ENCODE data around the gene FCHSD1. TPM values are rescaled to one million over a fixed set of nuclear protein-coding genes. Genes with fewer than 3 reads are reported as not detected.

Gene FCHSD1
- total RNA-seq, 2 donors from 2014 or later, result 42.6 to 47.0 TPM

DNA sequence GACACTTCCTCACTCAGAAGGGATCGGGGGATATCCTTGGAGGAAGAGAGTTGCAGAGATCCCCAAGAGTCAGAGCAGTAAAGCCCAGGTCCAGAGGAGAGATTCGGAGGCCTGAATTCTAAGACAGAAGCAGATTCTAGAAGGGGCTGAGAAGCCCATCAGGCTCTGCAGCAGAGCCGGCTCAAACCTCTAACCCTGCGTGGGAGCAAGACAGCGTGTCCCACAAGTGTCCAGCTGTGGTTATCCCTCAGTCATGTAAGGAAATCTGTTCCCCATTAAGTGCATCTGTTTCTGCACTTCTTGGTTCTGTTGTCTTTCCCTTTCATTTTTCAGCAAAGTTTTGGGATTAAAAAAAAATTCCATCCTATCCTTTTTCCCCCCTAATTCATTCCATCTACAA lies 27.6 kb downstream of the FCHSD1 start:
- ATAC-seq (ENCODE audit: insufficient number of reproducible peaks, low FRiP score, low read depth), result no peak
- no peaks in the 10 kb centered on the region for H3K27me3 ChIP-seq (replicated peaks; ENCODE audit: insufficient read depth)
- H3K4me3 ChIP-seq, result no peak overlapping the region
- peaks cover 0 to 6% of the 10 kb centered on the region in 2 donors for H3K4me1 ChIP-seq (ENCODE audit: control insufficient read depth in 1 of 2, low read depth in 2 of 2)
- H3K9me3 ChIP-seq, result no peaks in the 10 kb centered on the region
- TF ChIP-seq, protein P1, sequence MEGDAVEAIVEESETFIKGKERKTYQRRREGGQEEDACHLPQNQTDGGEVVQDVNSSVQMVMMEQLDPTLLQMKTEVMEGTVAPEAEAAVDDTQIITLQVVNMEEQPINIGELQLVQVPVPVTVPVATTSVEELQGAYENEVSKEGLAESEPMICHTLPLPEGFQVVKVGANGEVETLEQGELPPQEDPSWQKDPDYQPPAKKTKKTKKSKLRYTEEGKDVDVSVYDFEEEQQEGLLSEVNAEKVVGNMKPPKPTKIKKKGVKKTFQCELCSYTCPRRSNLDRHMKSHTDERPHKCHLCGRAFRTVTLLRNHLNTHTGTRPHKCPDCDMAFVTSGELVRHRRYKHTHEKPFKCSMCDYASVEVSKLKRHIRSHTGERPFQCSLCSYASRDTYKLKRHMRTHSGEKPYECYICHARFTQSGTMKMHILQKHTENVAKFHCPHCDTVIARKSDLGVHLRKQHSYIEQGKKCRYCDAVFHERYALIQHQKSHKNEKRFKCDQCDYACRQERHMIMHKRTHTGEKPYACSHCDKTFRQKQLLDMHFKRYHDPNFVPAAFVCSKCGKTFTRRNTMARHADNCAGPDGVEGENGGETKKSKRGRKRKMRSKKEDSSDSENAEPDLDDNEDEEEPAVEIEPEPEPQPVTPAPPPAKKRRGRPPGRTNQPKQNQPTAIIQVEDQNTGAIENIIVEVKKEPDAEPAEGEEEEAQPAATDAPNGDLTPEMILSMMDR (IDR thresholded peaks at IDR 0.05), result no peak
- peaks cover 59% of the 10 kb centered on the region for H3K36me3 ChIP-seq
- H3K27ac ChIP-seq, result no peak overlapping the region
- DNase-seq (ENCODE audit: low spot score), result no peak

GRCh38 chr5:141623186-141623585 lies 28.0 kb downstream of the FCHSD1 start:
- DNase-seq (ENCODE audit: low spot score) (no peak), ATAC-seq (ENCODE audit: insufficient number of reproducible peaks, low FRiP score, low read depth) (no peak)
- H3K4me1 ChIP-seq (ENCODE audit: control insufficient read depth in 1 of 2, low read depth in 2 of 2), result peaks cover 0 to 6% of the 10 kb centered on the region in 2 donors
- peaks cover 55% of the 10 kb centered on the region for H3K36me3 ChIP-seq
- no peaks in the 10 kb centered on the region for H3K9me3 ChIP-seq
- no peaks in the 10 kb centered on the region for H3K27me3 ChIP-seq (replicated peaks; ENCODE audit: insufficient read depth)
- H3K4me3 ChIP-seq, result no peak overlapping the region
- TF ChIP-seq, protein P1 (IDR thresholded peaks at IDR 0.05), result no peak
- no peak overlapping the region for H3K27ac ChIP-seq

DNA sequence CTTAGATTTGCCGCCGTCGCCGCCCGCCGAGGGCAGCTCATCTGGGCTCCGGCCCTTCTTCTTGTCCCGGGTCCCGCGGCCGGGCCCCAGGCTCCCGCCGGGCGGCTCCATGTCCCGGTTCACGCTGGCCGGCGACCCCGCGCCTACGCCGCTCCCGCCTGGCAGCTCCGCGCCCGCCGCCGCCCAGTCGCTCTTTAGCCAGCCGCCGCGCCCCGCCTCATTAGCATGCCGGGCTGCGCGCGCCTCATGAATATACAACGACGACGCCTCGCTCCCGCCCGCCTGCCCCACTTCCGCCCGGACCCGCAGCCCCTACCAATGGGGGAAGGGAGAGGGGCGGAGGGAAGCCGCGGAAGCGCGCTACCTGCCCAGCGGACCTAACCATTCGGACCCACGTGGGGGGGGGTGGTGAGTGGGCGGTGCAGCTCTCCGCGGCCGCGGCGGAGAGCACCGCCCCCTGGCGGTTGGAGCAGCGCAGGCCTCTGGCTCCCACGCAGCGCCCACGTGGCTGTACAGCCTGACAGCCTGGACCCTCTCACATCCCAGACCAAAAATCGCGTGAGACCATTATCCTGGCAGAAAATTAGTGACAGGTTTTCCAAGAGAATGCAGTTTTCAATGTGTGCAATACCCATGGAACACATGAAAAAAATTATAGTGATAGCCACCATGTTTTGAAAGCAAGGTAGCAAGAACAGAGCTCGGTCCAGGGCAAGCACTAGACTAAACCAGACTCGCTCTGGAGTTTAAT lies 32.2 kb downstream of the FCHSD1 start, which contains the start of gene DIAPH1:
Gene DIAPH1 (minus strand): TSS at position 197 of the 751 bp plus-strand sequence. CDS start 86 bp downstream, at position 111.
- H3K4me1 ChIP-seq (ENCODE audit: control insufficient read depth in 1 of 2, low read depth in 2 of 2), result peaks cover 12 to 33% of the 10 kb centered on the region in 2 donors
- peak within 1 kb of the TSS; percentile 94 for H3K4me3 ChIP-seq
- H3K27me3 ChIP-seq (replicated peaks; ENCODE audit: insufficient read depth), result no peaks in the 10 kb centered on the region
- TF ChIP-seq, protein P1 (IDR thresholded peaks at IDR 0.05), result peak; percentile 100
- H3K9me3 ChIP-seq, result no peaks in the 10 kb centered on the region
- H3K36me3 ChIP-seq, result peaks cover 27% of the 10 kb centered on the region
- H3K27ac ChIP-seq, result peak within 1 kb of the TSS; percentile 93 to 95
- ATAC-seq (ENCODE audit: insufficient number of reproducible peaks, low FRiP score, low read depth) (peak; percentile 93), DNase-seq (ENCODE audit: low spot score) (peak; percentile 95)

GRCh38 chr5:141618030-141618803 lies 33.0 kb downstream of the FCHSD1 start:
- DNase-seq (ENCODE audit: low spot score) (no peak), ATAC-seq (ENCODE audit: insufficient number of reproducible peaks, low FRiP score, low read depth) (no peak)
- TF ChIP-seq, protein P1 (IDR thresholded peaks at IDR 0.05), result no peak
- Histone ChIP-seq H3K27ac (peak overlapping the region; percentile 93 to 95), H3K9me3 (no peaks in the 10 kb centered on the region), H3K36me3 (peaks cover 23% of the 10 kb centered on the region), H3K4me3 (peak overlapping the region; percentile 94), H3K27me3 (replicated peaks; ENCODE audit: insufficient read depth) (no peaks in the 10 kb centered on the region), H3K4me1 (ENCODE audit: control insufficient read depth in 1 of 2, low read depth in 2 of 2) (peaks cover 18 to 41% of the 10 kb centered on the region in 2 donors)

DNA sequence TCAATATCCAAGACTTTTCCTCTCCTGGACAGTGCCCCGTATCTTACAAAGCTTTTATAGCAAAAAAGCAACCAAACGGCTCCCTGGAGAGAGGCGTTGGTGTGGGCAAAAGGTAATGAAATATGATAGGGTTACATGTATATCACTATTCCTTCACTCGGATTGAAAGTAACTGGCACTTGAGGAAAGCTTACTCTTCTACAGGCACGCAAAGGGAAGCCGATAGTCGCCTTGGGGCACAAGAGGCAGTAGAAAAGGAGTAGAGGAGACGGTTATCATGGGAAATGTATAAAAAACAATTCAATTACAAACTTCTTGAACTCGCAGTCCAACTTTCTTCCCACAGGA lies 33.6 kb downstream of the FCHSD1 start:
- H3K4me1 ChIP-seq (ENCODE audit: control insufficient read depth in 1 of 2, low read depth in 2 of 2), result peaks cover 19 to 45% of the 10 kb centered on the region in 2 donors
- H3K4me3 ChIP-seq, result peak overlapping the region; percentile 94
- no peak for ATAC-seq (ENCODE audit: insufficient number of reproducible peaks, low FRiP score, low read depth)
- H3K27me3 ChIP-seq (replicated peaks; ENCODE audit: insufficient read depth), result no peaks in the 10 kb centered on the region
- peaks cover 18% of the 10 kb centered on the region for H3K36me3 ChIP-seq
- H3K9me3 ChIP-seq, result no peaks in the 10 kb centered on the region
- H3K27ac ChIP-seq, result peak overlapping the region; percentile 93 to 95
- TF ChIP-seq, protein P1 (IDR thresholded peaks at IDR 0.05), result no peak
- DNase-seq (ENCODE audit: low spot score), result no peak

Measured in thoracic aorta (tissue), 2 donors.